ENCODE data around the gene ACSM2B.

GRCh38 chr16:20620003-20620402 is 43.8 kb upstream of the ACSM2B start:
- TF ChIP-seq CTCF (IDR thresholded peaks at IDR 0.05; ENCODE audit: extremely low read depth in 1 of 2, insufficient read depth in 1 of 2, low read depth in 1 of 2, low read length in 2 of 2) (no peak), POLR2A (IDR thresholded peaks at IDR 0.05; ENCODE audit: low read depth, low read length) (no peak), JUN (IDR thresholded peaks at IDR 0.05; ENCODE audit: borderline replicate concordance, insufficient read depth, insufficient read length, low read depth) (no peak), GATA2 (IDR thresholded peaks at IDR 0.05; ENCODE audit: insufficient read depth, insufficient read length, low read depth, low read length) (no peak), POLR2AphosphoS5 (IDR thresholded peaks at IDR 0.05; ENCODE audit: insufficient read depth, low read depth, low read length) (no peak), MYC (IDR thresholded peaks at IDR 0.05; ENCODE audit: low read depth, low read length) (no peak), MAX (IDR thresholded peaks at IDR 0.05; ENCODE audit: insufficient read depth, insufficient read length) (no peak)
